Stimulated activated CD8-positive, alpha-beta memory T cell treated with anti-CD3 and anti-CD28 coated beads, Interleukin-12 subunit alpha, Interleukin-12 subunit beta, amount 100 ng/mL, for 4 hours (primary cell): ENCODE data around the gene PPARA.
"Not testable (repeated sequence)": the region's sequence is repeated elsewhere in the genome, so short reads cannot be mapped to it uniquely, and the experiment has no call there.

ENCODE experiments used
- DNase-seq: peaks from one replicate; pipeline ENCODE4 v3.0.0-alpha.2; 2020; ENCODE audit warnings: low read depth

The PPARA gene

GRCh38 chr22:46173152-46173551, 22.8 kb downstream of the PPARA start:
- DNase-seq, result no peak

GRCh38 chr22:46175631-46176030, 25.3 kb downstream of the PPARA start:
- DNase-seq, result no peak

GRCh38 chr22:46176508-46177003, 26.2 kb downstream of the PPARA start:
- DNase-seq, result no peak

- DNase-seq, result no peak
Measured at GRCh38 chr22:46178755-46179505, 28.6 kb downstream of the PPARA start.

- no peak for DNase-seq
Measured at GRCh38 chr22:46179748-46180147, 29.4 kb downstream of the PPARA start.

- DNase-seq, result no peak
Measured at GRCh38 chr22:46180370-46181137, 30.2 kb downstream of the PPARA start.

GRCh38 chr22:46183733-46184132, 33.4 kb downstream of the PPARA start:
- DNase-seq, result no peak

GRCh38 chr22:46185283-46185682, 35.0 kb downstream of the PPARA start:
- no peak for DNase-seq

GRCh38 chr22:46187862-46188261, 37.5 kb downstream of the PPARA start:
- no peak for DNase-seq

- DNase-seq, result no peak
Measured at GRCh38 chr22:46192210-46192993, 42.1 kb downstream of the PPARA start.

GRCh38 chr22:46193898-46194310, 43.6 kb downstream of the PPARA start:
- no peak for DNase-seq

- no peak for DNase-seq
Measured at GRCh38 chr22:46195487-46196165, 45.3 kb downstream of the PPARA start.

- no peak for DNase-seq
Measured at GRCh38 chr22:46196278-46196677, 46.0 kb downstream of the PPARA start.

GRCh38 chr22:46198274-46198673, 47.9 kb downstream of the PPARA start:
- no peak for DNase-seq

- DNase-seq, result not testable (repeated sequence)
Measured at GRCh38 chr22:46198806-46199205, 48.5 kb downstream of the PPARA start.

- DNase-seq, result no peak
Measured at GRCh38 chr22:46201059-46201757, 50.9 kb downstream of the PPARA start.

- no peak for DNase-seq
Measured at GRCh38 chr22:46202897-46203600, 52.7 kb downstream of the PPARA start.

GRCh38 chr22:46203601-46203980, 53.3 kb downstream of the PPARA start:
- no peak for DNase-seq

GRCh38 chr22:46209262-46209661, 58.9 kb downstream of the PPARA start:
- DNase-seq, result no peak

- DNase-seq, result no peak
Measured at GRCh38 chr22:46212195-46212594, 61.9 kb downstream of the PPARA start.

- no peak for DNase-seq
Measured at GRCh38 chr22:46213052-46213451, 62.7 kb downstream of the PPARA start.
